ENCODE data around the gene GALK1. TPM values are rescaled to one million over a fixed set of nuclear protein-coding genes. Genes with fewer than 3 reads are reported as not detected.
"Not testable (repeated sequence)": the region's sequence is repeated elsewhere in the genome, so short reads cannot be mapped to it uniquely, and the experiment has no call there.

GALK1 gene
- total and polyA plus RNA-seq, 2 experiments from 2014 or later, result 63.7 to 161 TPM

GRCh38 chr17:75778861-75779249 lies 13.9 kb upstream of the GALK1 start:
- Histone ChIP-seq H3K4me1 (ENCODE audit: insufficient read depth) (peaks cover 9% of the 10 kb centered on the region), H3K79me2 (peaks cover 30% of the 10 kb centered on the region), H3K4me2 (peak overlapping the region; percentile 86), H3K27me3 (no peaks in the 10 kb centered on the region), H3K9me3 (ENCODE audit: low read depth) (no peaks in the 10 kb centered on the region), H3K27ac (peak overlapping the region; percentile 91), H3K9me2 (replicated peaks; ENCODE audit: insufficient read depth) (no peaks in the 10 kb centered on the region), H3K36me3 (replicated peaks; ENCODE audit: insufficient read depth, low read depth) (peaks cover 8% of the 10 kb centered on the region), H3K4me3 (peak overlapping the region; percentile 89), H2AFZ (no peak overlapping the region), H4K20me1 (ENCODE audit: insufficient read depth, poor library complexity, severe bottlenecking) (peaks cover 42% of the 10 kb centered on the region)
- WGBS (ENCODE audit: low lambda C conversion rate, missing lambda C conversion rate), result under 1% methylated on average over 31 of the region's 38 CpGs
- DNase-seq (ENCODE audit: low spot score), result peak; percentile 68
- TF ChIP-seq EZH2phosphoT487 (IDR thresholded peaks at IDR 0.05; ENCODE audit: low read depth, severe bottlenecking, unreplicated experiment) (peak; percentile 27), EZH2 (IDR thresholded peaks at IDR 0.05; ENCODE audit: borderline replicate concordance) (no peak), CTCF (IDR thresholded peaks at IDR 0.05; ENCODE audit: poor library complexity) (peak; percentile 44)

GRCh38 chr17:75778066-75778860 lies 13.3 kb upstream of the GALK1 start:
- H2AFZ ChIP-seq; H3K9me2 ChIP-seq (replicated peaks; ENCODE audit: insufficient read depth); H3K4me1 ChIP-seq (ENCODE audit: insufficient read depth); DNase-seq (ENCODE audit: low spot score); H3K9me3 ChIP-seq (ENCODE audit: low read depth); H3K36me3 ChIP-seq (replicated peaks; ENCODE audit: insufficient read depth, low read depth); H3K27me3 ChIP-seq: not testable (repeated sequence)
- WGBS (ENCODE audit: low lambda C conversion rate, missing lambda C conversion rate), result 3% methylated on average over 19 of the region's 19 CpGs
- Histone ChIP-seq H4K20me1 (ENCODE audit: insufficient read depth, poor library complexity, severe bottlenecking) (peaks cover 42% of the 10 kb centered on the region), H3K27ac (peak overlapping the region; percentile 91), H3K4me3 (peak overlapping the region; percentile 89), H3K79me2 (peaks cover 30% of the 10 kb centered on the region), H3K4me2 (peak overlapping the region; percentile 86)
- peak; percentile 12 for TF ChIP-seq EZH2phosphoT487 (IDR thresholded peaks at IDR 0.05; ENCODE audit: low read depth, severe bottlenecking, unreplicated experiment)

GRCh38 chr17:75777296-75777922 lies 12.4 kb upstream of the GALK1 start:
- no peak for DNase-seq (ENCODE audit: low spot score)
- peaks cover 42% of the 10 kb centered on the region for H4K20me1 ChIP-seq (ENCODE audit: insufficient read depth, poor library complexity, severe bottlenecking)
- peaks cover 8% of the 10 kb centered on the region for H3K36me3 ChIP-seq (replicated peaks; ENCODE audit: insufficient read depth, low read depth)
- TF ChIP-seq EZH2phosphoT487 (IDR thresholded peaks at IDR 0.05; ENCODE audit: low read depth, severe bottlenecking, unreplicated experiment) (peak; percentile 23), EZH2 (IDR thresholded peaks at IDR 0.05; ENCODE audit: borderline replicate concordance) (no peak), CTCF (IDR thresholded peaks at IDR 0.05; ENCODE audit: poor library complexity) (no peak)
- peak overlapping the region; percentile 89 for H3K4me3 ChIP-seq
- peak overlapping the region; percentile 86 for H3K4me2 ChIP-seq
- H3K9me3 ChIP-seq (ENCODE audit: low read depth), result no peaks in the 10 kb centered on the region
- peaks cover 30% of the 10 kb centered on the region for H3K79me2 ChIP-seq
- H2AFZ ChIP-seq, result no peak overlapping the region
- WGBS (ENCODE audit: low lambda C conversion rate, missing lambda C conversion rate), result 48% methylated on average over 2 of the region's 2 CpGs
- no peaks in the 10 kb centered on the region for H3K9me2 ChIP-seq (replicated peaks; ENCODE audit: insufficient read depth)
- peak overlapping the region; percentile 19 for H3K27ac ChIP-seq
- H3K27me3 ChIP-seq, result no peaks in the 10 kb centered on the region
- H3K4me1 ChIP-seq (ENCODE audit: insufficient read depth), result no peaks in the 10 kb centered on the region
